ENCODE data around the gene VSIR. TPM values are rescaled to one million over a fixed set of nuclear protein-coding genes. Genes with fewer than 3 reads are reported as not detected.

VSIR gene
- polyA plus RNA-seq, 4 donors, result 8.4 to 13.2 (median 11.1) TPM

GRCh38 chr10:71737001-71737833, 36.1 kb downstream of the VSIR start:
- DNase-seq (ENCODE audit: low read depth in 4 of 4, low spot score in 2 of 4), result no peak

- DNase-seq (ENCODE audit: low read depth in 4 of 4, low spot score in 2 of 4), result no peak
Observed at GRCh38 chr10:71736570-71736952, 36.8 kb downstream of the VSIR start.

DNA sequence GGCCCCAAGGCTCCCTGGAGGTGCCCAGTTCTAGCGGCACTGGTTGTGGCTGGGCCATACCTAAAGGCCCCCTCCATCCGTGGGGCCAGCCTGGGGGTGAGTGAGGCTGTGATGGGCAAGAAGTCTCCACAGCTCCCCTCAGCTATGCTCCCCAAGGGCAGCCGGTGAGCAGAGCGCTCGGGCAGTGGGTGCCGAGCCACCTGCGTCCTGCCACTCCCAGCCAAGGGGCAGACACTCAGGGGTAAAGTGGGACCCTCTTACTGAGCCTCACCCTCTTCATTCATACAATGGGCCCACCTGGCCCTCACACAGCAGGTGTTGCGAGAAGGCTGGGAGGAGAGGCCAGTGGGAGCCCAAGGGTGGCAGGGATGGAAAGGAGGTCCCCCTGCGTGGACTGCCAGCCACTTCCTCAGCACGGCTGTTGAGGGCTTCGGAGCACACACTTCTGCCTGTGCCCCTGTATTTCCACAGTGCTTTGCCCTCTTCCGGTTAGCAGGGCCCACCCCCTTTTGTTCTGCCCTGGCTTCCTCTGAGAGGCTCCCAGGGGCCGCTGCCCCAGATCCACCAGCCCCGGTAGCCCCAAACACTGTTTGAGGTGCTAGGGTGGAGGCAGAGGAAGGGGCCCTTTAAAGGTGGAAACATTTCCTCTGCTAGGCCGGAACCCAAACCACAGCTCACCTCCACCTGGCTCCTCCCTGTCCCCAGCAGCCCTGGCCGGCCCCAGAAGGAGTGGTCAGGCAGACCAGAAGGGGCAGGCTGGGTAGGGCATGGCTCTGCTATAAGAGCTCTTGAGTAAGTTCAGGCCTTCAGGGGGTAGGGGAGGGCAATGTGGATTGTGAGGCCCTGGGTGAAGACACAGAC, 37.4 kb downstream of the VSIR start:
- no peak for DNase-seq (ENCODE audit: low read depth in 4 of 4, low spot score in 2 of 4)

GRCh38 chr10:71734797-71735196, 38.5 kb downstream of the VSIR start:
- no peak for DNase-seq (ENCODE audit: low read depth in 4 of 4, low spot score in 2 of 4)

DNA sequence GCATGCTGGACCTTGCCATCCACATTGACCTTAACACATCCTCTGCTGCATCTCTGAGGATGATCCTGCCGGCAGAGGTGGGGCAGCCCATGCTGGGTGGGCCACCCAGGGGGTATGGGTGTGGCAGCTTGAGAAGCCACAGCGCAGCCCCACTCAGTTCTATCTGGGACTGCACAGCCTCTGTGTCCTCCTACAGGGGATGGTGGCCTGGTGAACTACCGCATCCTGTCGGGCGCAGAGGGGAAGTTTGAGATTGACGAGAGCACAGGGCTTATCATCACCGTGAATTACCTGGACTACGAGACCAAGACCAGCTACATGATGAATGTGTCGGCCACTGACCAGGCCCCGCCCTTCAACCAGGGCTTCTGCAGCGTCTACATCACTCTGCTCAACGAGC, 41.5 kb downstream of the VSIR start:
- no peak for DNase-seq (ENCODE audit: low read depth in 4 of 4, low spot score in 2 of 4)

DNA sequence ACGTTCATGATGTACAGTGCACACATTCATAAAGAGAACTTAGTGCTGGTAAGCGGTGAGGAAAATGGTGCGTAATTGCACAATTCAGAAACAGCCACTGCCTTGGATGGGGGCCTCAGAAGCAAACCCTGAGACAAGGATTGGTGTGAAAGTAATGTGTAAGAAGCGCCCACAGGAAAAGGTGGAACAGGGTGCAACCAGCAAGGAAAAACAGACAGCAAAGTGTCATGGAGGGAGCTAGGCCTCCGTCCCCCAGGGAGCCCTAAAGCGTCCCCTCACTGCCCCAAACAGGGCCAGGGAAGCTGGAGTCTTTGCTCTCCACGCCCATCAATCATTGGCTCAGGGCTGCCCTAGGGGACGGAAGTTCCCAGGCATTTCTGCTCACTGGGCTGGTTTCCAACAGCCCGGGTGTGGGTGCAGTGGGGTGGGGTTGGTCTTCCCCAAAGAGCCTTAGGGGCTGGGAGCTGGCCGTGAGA, 44.1 kb downstream of the VSIR start:
- DNase-seq (ENCODE audit: low read depth in 4 of 4, low spot score in 2 of 4), result no peak

GRCh38 chr10:71727738-71728737, 45.3 kb downstream of the VSIR start:
- DNase-seq (ENCODE audit: low read depth in 4 of 4, low spot score in 2 of 4), result no peak

- no peak for DNase-seq (ENCODE audit: low read depth in 4 of 4, low spot score in 2 of 4)
Observed at GRCh38 chr10:71727105-71727737, 46.1 kb downstream of the VSIR start.

DNA sequence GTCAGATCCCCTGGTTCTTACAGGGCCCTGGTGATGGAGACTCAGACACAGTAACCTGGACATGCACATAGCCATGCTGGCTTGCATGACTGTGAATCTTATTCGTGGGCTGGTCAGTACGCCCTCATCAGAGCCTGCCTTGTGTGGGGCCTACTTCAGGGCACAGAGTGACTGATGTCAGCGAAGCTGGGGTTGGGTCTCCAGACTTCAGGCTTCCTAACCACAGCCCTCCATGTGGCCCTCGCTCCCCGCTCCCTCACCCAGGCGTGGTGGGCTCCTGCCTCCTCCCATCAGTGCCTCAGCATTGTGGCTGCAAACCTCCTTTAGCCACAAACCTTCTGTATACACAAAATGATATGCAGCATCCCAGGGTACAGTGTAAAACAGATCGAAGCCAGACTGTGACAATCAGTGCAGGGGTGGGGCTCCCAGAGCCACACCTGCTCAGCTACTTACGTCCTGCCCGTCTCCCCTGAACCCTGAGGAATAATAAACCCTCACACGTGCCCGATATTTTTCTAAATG, 46.7 kb downstream of the VSIR start:
- DNase-seq (ENCODE audit: low read depth in 4 of 4, low spot score in 2 of 4), result no peak

DNA sequence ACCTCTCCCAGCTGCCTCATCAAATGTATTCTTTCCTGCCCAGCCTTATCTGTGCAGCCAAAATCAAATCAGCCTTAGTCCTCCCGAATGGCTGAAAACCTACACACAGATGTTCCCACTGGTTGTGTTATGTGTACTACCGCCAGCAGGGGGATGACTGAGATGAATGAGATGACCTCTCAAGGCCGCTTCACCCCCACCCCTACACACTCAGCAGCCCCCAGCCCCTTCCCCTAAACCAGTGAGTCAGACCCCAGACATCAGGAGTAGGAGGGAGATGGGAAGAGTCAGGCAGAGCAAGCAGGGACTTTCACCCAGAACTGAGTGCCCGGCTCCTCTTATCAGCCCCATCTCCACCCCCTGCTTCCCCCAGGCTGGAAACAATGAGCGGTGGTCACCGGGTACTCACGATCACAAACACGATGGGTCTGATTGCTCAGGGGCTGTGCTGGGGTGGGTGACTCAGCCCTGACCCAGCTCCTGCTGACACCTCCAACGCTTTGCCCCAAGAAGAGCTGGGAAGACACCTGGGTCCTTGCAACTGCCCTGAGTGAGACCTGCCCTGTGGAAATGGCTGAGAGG, 47.2 kb downstream of the VSIR start:
- no peak for DNase-seq (ENCODE audit: low read depth in 4 of 4, low spot score in 2 of 4)

DNA sequence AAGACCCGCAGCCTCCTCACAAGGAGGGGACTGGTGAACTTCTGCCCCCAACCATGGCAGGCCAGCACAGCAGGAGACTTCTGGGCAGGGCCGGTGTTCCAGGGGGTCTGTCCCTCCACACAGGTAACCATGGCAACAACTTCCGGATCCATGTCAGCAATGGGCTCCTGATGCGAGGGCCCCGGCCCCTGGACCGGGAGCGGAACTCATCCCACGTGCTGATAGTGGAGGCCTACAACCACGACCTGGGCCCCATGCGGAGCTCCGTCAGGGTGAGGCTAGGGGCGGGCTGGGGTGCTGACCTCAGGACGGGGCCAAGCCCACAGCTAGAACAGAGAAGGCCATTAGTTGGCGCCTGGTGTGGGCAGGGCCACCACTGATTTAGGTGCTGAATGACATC, 48.1 kb downstream of the VSIR start:
- DNase-seq (ENCODE audit: low read depth in 4 of 4, low spot score in 2 of 4), result no peak

- DNase-seq (ENCODE audit: low read depth in 4 of 4, low spot score in 2 of 4), result no peak
Observed at GRCh38 chr10:71724539-71724938, 48.8 kb downstream of the VSIR start.

DNA sequence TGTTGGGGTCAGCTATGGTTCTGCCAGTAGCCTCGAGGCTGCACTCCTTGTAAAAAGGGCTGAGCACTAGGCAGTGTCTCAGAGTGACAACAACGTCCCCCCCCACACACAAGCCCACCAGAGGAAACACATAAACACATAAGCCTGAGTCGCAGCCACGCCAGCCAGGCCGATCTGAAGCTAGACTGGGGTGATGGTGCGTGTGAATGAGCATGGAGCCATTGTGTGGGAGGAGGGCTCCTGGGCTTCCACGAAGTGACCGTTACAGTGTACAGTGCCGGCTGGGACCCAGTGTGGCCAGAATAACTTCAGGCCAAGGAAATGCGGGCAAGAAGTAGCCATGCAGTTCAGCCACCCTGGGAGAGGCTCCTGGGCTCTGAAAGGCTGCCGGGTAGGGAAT, 50.0 kb downstream of the VSIR start:
- no peak for DNase-seq (ENCODE audit: low read depth in 4 of 4, low spot score in 2 of 4)

DNA sequence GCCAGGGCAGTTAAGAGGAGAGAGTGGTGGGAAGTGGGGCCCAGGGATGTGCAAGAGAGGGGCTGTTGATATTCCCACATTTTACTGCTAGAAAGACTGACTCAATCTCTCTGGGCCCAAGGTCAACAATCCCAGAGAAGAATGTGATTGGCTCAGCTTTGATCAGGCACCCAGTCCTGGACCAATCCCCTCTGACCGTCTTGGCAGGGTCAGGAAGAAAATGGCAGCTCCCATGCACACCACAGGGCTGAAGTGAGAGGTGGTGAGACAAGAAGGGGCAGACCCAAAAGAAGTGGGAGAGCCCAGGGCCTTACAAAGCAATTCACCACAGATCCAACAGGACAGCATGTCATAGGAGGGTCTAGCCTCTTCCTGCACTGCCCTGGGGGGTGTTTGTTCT, 50.5 kb downstream of the VSIR start:
- DNase-seq (ENCODE audit: low read depth in 4 of 4, low spot score in 2 of 4), result no peak

GRCh38 chr10:71721313-71721712, 52.0 kb downstream of the VSIR start:
- DNase-seq (ENCODE audit: low read depth in 4 of 4, low spot score in 2 of 4), result no peak

- no peak for DNase-seq (ENCODE audit: low read depth in 4 of 4, low spot score in 2 of 4)
Observed at GRCh38 chr10:71720288-71720687, 53.0 kb downstream of the VSIR start.

- DNase-seq (ENCODE audit: low read depth in 4 of 4, low spot score in 2 of 4), result no peak
Observed at GRCh38 chr10:71719464-71720201, 53.7 kb downstream of the VSIR start, which contains the start of gene C10orf105. C10orf105 (minus strand) TSS chr10:71719778; CDS start chr10:71716337, 3,441 bp downstream.

DNA sequence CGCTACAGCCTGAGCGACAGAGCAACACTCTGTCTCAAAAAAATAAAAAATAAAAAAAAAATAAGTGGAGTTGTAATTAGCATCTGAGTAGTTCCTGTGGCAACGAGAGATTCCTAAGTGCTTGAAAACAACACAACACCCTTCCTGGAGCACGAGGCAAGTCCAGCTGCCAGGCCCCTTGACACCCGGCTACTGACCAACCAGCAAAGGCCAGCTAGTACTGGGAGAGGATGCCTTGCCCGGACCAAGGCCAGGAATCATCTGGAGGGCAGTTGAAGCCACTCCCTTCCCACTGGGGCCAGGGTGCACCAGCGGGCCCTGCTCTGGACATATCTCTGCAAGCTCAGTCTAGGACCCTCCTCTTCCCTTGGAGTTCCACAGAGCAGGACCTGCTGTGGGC, 54.3 kb downstream of the VSIR start:
- DNase-seq (ENCODE audit: low read depth in 4 of 4, low spot score in 2 of 4), result no peak

All from left renal cortex interstitium (tissue), 4 donors.